ENCODE results near the gene NHSL2. TPM values are rescaled to one million over a fixed set of nuclear protein-coding genes. Genes with fewer than 3 reads are reported as not detected.

NHSL2 gene
- total RNA-seq, 1 donor from 2014 or later, result 3.8 TPM

- Histone ChIP-seq H3K4me3 (no peak overlapping the region), H3K9me3 (replicated peaks) (no peaks in the 10 kb centered on the region), H3K36me3 (no peaks in the 10 kb centered on the region), H3K4me1 (peaks cover 11% of the 10 kb centered on the region), H3K27ac (replicated peaks) (no peak overlapping the region), H3K27me3 (ENCODE audit: low read depth) (no peaks in the 10 kb centered on the region)
- DNase-seq, result no peak
- intact Hi-C loops (cut with micrococcal nuclease), result no loop called here
- TF ChIP-seq CTCF (IDR thresholded peaks at IDR 0.05; ENCODE audit: borderline replicate concordance), result peak; percentile 65
Measured at GRCh38 chrX:71998836-71999509, 88.3 kb downstream of the NHSL2 start.

- H3K27ac ChIP-seq (replicated peaks), result no peak overlapping the region
- no peaks in the 10 kb centered on the region for H3K36me3 ChIP-seq
- no peaks in the 10 kb centered on the region for H3K27me3 ChIP-seq (ENCODE audit: low read depth)
- no peak for TF ChIP-seq CTCF (IDR thresholded peaks at IDR 0.05; ENCODE audit: borderline replicate concordance)
- H3K9me3 ChIP-seq (replicated peaks), result no peaks in the 10 kb centered on the region
- no peak for DNase-seq
- H3K4me1 ChIP-seq, result peaks cover 15% of the 10 kb centered on the region
- H3K4me3 ChIP-seq, result no peak overlapping the region
- intact Hi-C loops (cut with micrococcal nuclease), result no loop called here
Measured at GRCh38 chrX:71999535-71999934, 88.9 kb downstream of the NHSL2 start.

DNA sequence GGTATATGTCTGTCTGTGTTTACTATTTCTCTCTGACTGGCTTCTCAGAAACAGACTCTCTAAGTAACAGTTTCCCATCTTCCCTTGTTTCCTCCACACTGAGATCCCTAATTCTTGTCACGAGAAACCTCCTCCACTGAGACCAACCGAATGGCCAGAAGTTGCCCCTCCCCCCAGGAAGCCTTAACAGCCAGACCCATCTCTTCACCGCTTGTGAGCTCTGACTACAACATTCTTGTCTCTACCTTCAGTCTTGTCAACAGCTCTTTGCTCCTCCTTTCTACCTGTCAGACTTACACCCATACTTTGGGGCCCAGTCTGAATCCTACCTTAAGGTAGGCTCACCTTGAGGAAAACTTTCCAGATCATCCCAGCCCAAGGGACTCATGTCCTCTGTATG is 90.8 kb downstream of the NHSL2 start:
- no peak for DNase-seq
- H3K36me3 ChIP-seq, result no peaks in the 10 kb centered on the region
- H3K27me3 ChIP-seq (ENCODE audit: low read depth), result no peaks in the 10 kb centered on the region
- peaks cover 15% of the 10 kb centered on the region for H3K4me1 ChIP-seq
- no peaks in the 10 kb centered on the region for H3K9me3 ChIP-seq (replicated peaks)
- no peak for TF ChIP-seq CTCF (IDR thresholded peaks at IDR 0.05; ENCODE audit: borderline replicate concordance)
- intact Hi-C loops (cut with micrococcal nuclease), result no loop called here
- no peak overlapping the region for H3K27ac ChIP-seq (replicated peaks)
- H3K4me3 ChIP-seq, result no peak overlapping the region

- Histone ChIP-seq H3K9me3 (replicated peaks) (no peaks in the 10 kb centered on the region), H3K27ac (replicated peaks) (no peak overlapping the region), H3K4me1 (peaks cover 15% of the 10 kb centered on the region), H3K4me3 (no peak overlapping the region), H3K36me3 (no peaks in the 10 kb centered on the region), H3K27me3 (ENCODE audit: low read depth) (no peaks in the 10 kb centered on the region)
- no peak for TF ChIP-seq CTCF (IDR thresholded peaks at IDR 0.05; ENCODE audit: borderline replicate concordance)
- DNase-seq, result no peak
- intact Hi-C loops (cut with micrococcal nuclease), result no loop called here
Measured at GRCh38 chrX:72001906-72002305, 91.3 kb downstream of the NHSL2 start.

DNA sequence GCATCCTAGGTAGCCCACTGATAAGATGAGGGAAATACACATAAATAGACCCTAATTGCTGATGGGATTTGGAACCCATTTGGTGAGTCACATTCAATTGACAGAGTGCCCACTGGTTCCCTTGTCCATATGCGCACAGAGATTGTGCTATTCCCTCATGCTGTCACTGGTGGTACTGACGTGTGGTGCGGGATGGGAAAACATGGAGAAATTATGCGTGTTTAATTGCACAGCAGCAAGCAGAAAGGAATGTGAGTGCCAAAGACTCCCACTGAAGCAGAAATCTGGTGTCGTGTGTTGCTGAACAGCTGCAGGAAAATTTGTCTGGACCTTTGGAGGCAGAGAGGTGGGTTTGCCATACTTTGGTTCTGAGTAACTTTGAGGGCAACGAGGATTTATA is 92.2 kb downstream of the NHSL2 start:
- Histone ChIP-seq H3K36me3 (no peaks in the 10 kb centered on the region), H3K4me1 (peaks cover 15% of the 10 kb centered on the region), H3K9me3 (replicated peaks) (no peaks in the 10 kb centered on the region), H3K4me3 (no peak overlapping the region), H3K27ac (replicated peaks) (no peak overlapping the region), H3K27me3 (ENCODE audit: low read depth) (no peaks in the 10 kb centered on the region)
- TF ChIP-seq CTCF (IDR thresholded peaks at IDR 0.05; ENCODE audit: borderline replicate concordance), result no peak
- intact Hi-C loops (cut with micrococcal nuclease), result no loop called here
- DNase-seq, result no peak

Measured in left ventricle myocardium inferior (tissue), 1 donor.